Heart left ventricle (tissue), 16 donors: ENCODE measurements around the gene FKBP6. TPM values are rescaled to one million over a fixed set of nuclear protein-coding genes. Genes with fewer than 3 reads are reported as not detected.

ENCODE experiments used
- ATAC-seq, 4 donors: fragments of 200-7000 bp; cut with Tn5 transposase; one replicate each; pipeline ENCODE4 v1.9.1; 2020 to 2022; ENCODE audit warnings: moderate library complexity in 4 of 4, mild to moderate bottlenecking in 3 of 4, moderate number of reproducible peaks in 1 of 4
- DNase-seq, 5 donors: peaks; one replicate each; pipeline ENCODE4 v3.0.0-alpha.2; 2020
- H3K27ac ChIP-seq, 12 donors: fragments of 200-600 bp; sonication (generic) in 4 of 12; one replicate each; pipeline versions ENCODE4 v1.5.0 to v1.8.0; 2016 to 2022; ENCODE audit warnings: mild to moderate bottlenecking in 2 of 12
- H3K27me3 ChIP-seq, 9 donors: fragments of 200-600 bp; sonication (generic) in 2 of 9; one replicate each; pipeline versions ENCODE4 v1.5.1 to v1.8.0; 2016 to 2022; ENCODE audit warnings: mild to moderate bottlenecking in 3 of 9
- H3K36me3 ChIP-seq, 9 donors: fragments of 200-600 bp; sonication (generic) in 2 of 9; one replicate each; pipeline versions ENCODE4 v1.5.0 to v1.8.0; 2018 to 2022; ENCODE audit warnings: mild to moderate bottlenecking in 2 of 9
- H3K4me1 ChIP-seq, 12 donors: fragments of 200-600 bp; sonication (generic) in 4 of 12; one replicate each; pipeline versions ENCODE4 v1.5.0 to v1.8.0; 2016 to 2022; ENCODE audit warnings: mild to moderate bottlenecking in 3 of 12
- H3K4me3 ChIP-seq, 12 donors: fragments of 200-600 bp; sonication (generic) in 4 of 12; one replicate each; pipeline versions ENCODE4 v1.5.0 to v1.8.0; 2017 to 2022; ENCODE audit warnings: mild to moderate bottlenecking in 9 of 12, moderate library complexity in 4 of 12
- H3K9me3 ChIP-seq, 12 donors: fragments of 200-600 bp; sonication (generic) in 4 of 12; one replicate each; pipeline versions ENCODE4 v1.5.0 to v1.8.0; 2016 to 2022; ENCODE audit warnings: mild to moderate bottlenecking in 1 of 12
- POLR2A ChIP-seq, 2 donors: fragments of 450-650 bp; IDR thresholded peaks; one replicate each; pipeline ENCODE4 v1.6.1; 2017; ENCODE audit warnings: antibody characterized with exemption in 2 of 2, mild to moderate bottlenecking in 2 of 2, moderate library complexity in 2 of 2
- WGBS, 4 donors: extraction: QIAGEN DNeasy Blood & Tissue Kit in 2 of 4; methylation state at CpG; one replicate each; pipeline versions ENCODE4 v1.1.5 to v1.1.7; 2013 to 2018; 5-methylcytosine and 5-hydroxymethylcytosine counted together
- intact Hi-C, 10 donors: fragments of 100-400 bp; cut with DNase I; formaldehyde crosslinking; loops; one replicate each; pipeline versions ENCODE4 v1.11.1 to v1.14.2; 2022
- polyA plus RNA-seq, 2 donors: library from polyadenylated mRNA; stranded (reverse); fragments of 200-250 nt; gene quantifications; one replicate each; pipeline ENCODE4 v1.2.3, GENCODE V29; 2013
- total RNA-seq, 9 donors: library from RNA; depleted of rRNA in 2 of 9; stranded (reverse); fragments of >200 nt in 2 of 9; fragmentation: NEBNext Ultra II Directional in 3 of 9; extraction: Animal tissue kit (Norgen Biotek cat#: 25700) in 3 of 9; gene quantifications; one replicate each; pipeline versions ENCODE4 v1.1.0 to v1.2.4, GENCODE V29; 2016 to 2023
- TF ChIP-seq, protein P1 (sequence below), 12 donors: fragments of 200-600 bp; sonication (generic) in 4 of 12; IDR thresholded peaks; one replicate each; pipeline versions ENCODE4 v1.5.0 to v1.8.0; 2018 to 2022; ENCODE audit warnings: antibody characterized with exemption in 12 of 12, mild to moderate bottlenecking in 5 of 12
- donor health status: ischemic (EF 13 %, LVEDD 7.1; RV severe dilation, severe dysfunction).
- donor health status: healthy with polysubstance abuse.
- donor health status: DM: no; HTN: yes; CAD: no.
- donor health status: DM: no; HTN: no; CAD: no.
- donor health status: ischemic (EF 25% LVEDD 6.9; RV normal size, moderate dysfunction).
- donor health status: ischemic (EF 25% LVEDD 5.7; RV mildly dilated, moderate dysfunction).
- donor health status: healthy.
- donor health status: DM: yes; HTN: yes; CAD: no.
- donor health status: ischemic (EF 35%, LVEDD 5.7; RV mildly dilated, moderate dysfunction).
- donor health status: nonischemic (EF 11% LVEDD 7.7; RV severe dilation, severe dysfunction).
- donor health status: DM: yes; HTN: yes; CAD: no.
- donor health status: PGD.
- donor health status: ischemic (EF 29% LVEDD 5.4; RV normal size, mild dysfunction).
- donor health status: nonischemic (EF 23%, LVEDD 6.1; RV moderate dilation, normal function).

FKBP6 gene
- total and polyA plus RNA-seq, 11 donors, result not detected

DNA sequence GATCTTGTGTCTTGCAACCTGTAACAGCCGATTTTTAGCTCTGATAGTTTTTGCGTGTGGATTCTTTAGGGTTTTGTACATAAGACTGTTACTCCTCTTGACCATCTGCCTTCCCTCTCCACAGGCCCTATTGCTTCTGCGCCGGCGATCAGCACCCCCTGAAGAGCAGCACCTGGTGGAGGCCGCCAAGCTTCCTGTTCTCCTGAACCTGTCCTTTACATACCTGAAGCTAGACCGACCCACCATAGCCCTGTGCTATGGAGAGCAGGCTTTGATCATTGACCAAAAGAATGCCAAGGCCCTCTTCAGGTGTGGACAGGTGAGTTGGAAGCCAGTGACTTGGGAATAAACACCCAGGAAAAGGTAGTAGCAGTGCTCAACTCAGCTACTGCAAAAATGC, 12.6 kb downstream of the FKBP6 start:
- ATAC-seq, result no peak
- intact Hi-C loops, result loop anchor here in 6 of 10 donors (5.0 to 10.0 kb wide), 3 partner anchors 104 to 394 kb away; partner anchors contain the start of gene ABHD11 (in 1 of the 6)
- no peak overlapping the region for H3K27ac ChIP-seq
- H3K27me3 ChIP-seq, result peaks cover 0 to 13% (median 0%) of the 10 kb centered on the region in 9 donors
- no peaks in the 10 kb centered on the region for H3K4me1 ChIP-seq
- H3K9me3 ChIP-seq, result no peaks in the 10 kb centered on the region
- WGBS, 4 donors, result 67 to 71% (median 71%) methylated on average over 7 of the region's 7 CpGs
- no peak for DNase-seq
- H3K4me3 ChIP-seq, result no peak overlapping the region
- TF ChIP-seq POLR2A (IDR thresholded peaks at IDR 0.05), result no peak
- TF ChIP-seq, protein P1, sequence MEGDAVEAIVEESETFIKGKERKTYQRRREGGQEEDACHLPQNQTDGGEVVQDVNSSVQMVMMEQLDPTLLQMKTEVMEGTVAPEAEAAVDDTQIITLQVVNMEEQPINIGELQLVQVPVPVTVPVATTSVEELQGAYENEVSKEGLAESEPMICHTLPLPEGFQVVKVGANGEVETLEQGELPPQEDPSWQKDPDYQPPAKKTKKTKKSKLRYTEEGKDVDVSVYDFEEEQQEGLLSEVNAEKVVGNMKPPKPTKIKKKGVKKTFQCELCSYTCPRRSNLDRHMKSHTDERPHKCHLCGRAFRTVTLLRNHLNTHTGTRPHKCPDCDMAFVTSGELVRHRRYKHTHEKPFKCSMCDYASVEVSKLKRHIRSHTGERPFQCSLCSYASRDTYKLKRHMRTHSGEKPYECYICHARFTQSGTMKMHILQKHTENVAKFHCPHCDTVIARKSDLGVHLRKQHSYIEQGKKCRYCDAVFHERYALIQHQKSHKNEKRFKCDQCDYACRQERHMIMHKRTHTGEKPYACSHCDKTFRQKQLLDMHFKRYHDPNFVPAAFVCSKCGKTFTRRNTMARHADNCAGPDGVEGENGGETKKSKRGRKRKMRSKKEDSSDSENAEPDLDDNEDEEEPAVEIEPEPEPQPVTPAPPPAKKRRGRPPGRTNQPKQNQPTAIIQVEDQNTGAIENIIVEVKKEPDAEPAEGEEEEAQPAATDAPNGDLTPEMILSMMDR (IDR thresholded peaks at IDR 0.05), result no peak
- H3K36me3 ChIP-seq, result no peaks in the 10 kb centered on the region

DNA sequence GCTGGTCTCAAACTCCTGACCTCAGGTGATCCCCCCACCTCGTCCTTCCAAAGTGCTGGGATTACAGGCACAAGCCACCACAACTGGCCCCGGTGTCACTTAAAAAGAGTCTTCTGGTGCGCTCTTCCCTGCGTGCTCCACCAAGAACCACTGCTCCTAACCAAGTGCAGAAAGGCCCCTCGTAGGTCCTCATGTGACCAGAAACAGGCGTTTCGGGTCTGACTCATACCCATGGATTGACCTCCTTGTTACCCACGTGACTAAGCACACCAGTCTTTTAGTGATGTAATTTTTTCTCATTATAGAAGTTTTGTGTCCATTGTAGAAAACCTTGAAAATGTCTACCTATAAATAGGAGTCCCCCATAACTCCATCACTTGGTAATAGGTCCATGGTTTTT, 13.9 kb downstream of the FKBP6 start:
- intact Hi-C loops, result loop anchor here in 8 of 10 donors (1.0 to 10.0 kb wide), 5 partner anchors 103 to 393 kb away; partner anchors contain the start of gene ABHD11 (in 1 of the 8)
- Histone ChIP-seq H3K9me3 (no peaks in the 10 kb centered on the region), H3K4me1 (no peaks in the 10 kb centered on the region), H3K36me3 (no peaks in the 10 kb centered on the region), H3K27me3 (peaks cover 0 to 13% (median 0%) of the 10 kb centered on the region in 9 donors), H3K4me3 (no peak overlapping the region), H3K27ac (no peak overlapping the region)
- DNase-seq (no peak), ATAC-seq (peak in 1 of 4 donors; percentile 58)
- 65 to 66% (median 65%) methylated on average over 8 of the region's 8 CpGs for WGBS, 4 donors
- TF ChIP-seq POLR2A (IDR thresholded peaks at IDR 0.05), result no peak
- TF ChIP-seq, protein P1 (IDR thresholded peaks at IDR 0.05), result no peak

DNA sequence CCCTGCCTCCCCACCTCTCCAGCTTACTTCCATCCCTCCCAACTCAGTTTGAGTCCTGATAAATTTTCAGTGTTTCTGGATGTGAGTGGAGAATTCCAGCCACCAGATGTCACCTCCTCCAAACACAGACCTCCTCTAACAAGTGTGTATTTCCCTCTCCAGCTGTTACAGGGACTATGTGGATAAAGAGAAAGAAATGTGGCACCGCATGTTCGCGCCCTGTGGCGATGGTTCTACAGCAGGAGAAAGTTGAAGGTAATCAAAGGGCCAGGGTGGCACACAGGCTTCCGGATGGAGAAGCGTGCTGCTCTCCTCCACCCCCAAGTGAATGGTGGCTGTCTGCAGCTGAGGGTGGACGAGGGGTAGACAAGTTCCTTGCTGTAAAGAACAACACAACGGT, 14.7 kb downstream of the FKBP6 start:
- H3K4me3 ChIP-seq, result peak overlapping the region in 5 of 12 donors; percentile 3 to 45 (median 24)
- no peak overlapping the region for H3K27ac ChIP-seq
- no peaks in the 10 kb centered on the region for H3K4me1 ChIP-seq
- WGBS, 4 donors, result 29 to 41% (median 38%) methylated on average over 8 of the region's 8 CpGs
- DNase-seq (no peak), ATAC-seq (peak; percentile 45 to 84 (median 76))
- intact Hi-C loops, result loop anchor here in 8 of 10 donors (1.0 to 10.0 kb wide), 5 partner anchors 102 to 392 kb away; partner anchors contain the start of gene ABHD11 (in 1 of the 8)
- TF ChIP-seq, protein P1 (IDR thresholded peaks at IDR 0.05), result peak in 11 of 12 donors; percentile 13 to 67 (median 44)
- no peak for TF ChIP-seq POLR2A (IDR thresholded peaks at IDR 0.05)
- no peaks in the 10 kb centered on the region for H3K36me3 ChIP-seq
- H3K27me3 ChIP-seq, result peaks cover 0 to 13% (median 0%) of the 10 kb centered on the region in 9 donors
- H3K9me3 ChIP-seq, result no peaks in the 10 kb centered on the region

DNA sequence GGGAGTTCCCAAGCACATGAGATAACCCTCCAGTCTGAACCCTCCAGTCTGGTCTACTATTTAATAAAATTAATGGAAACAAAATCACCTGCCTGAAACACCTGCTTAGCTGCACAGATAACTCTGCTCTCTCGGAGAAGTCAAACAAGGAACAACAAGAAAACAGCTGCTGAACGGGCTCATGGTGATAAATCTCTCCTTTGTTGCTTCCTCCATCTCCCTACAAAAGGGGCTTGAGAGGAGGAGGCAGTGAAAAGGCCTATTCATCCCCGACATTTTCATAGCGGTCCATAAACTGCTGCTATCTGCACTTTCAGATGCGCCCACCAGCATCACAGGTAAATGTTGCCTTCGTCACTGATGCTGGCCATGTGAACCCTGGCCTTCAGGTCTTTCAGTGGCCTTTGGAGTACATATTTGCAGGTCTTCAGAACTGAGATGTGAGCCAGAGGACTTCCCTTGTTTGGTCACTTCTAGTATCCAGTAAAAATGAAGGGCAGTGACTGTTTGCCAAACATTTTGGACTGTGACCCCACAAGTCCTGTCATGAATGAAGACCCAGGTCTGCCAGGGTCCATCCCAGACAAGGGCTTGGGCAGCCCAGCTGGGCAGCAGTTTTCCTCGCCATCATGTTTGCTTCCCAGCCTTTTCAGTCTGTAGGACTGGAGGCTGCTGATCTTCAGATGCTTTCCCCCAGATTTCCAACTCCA, 15.9 kb downstream of the FKBP6 start:
- ATAC-seq, result no peak
- H3K27ac ChIP-seq, result no peak overlapping the region
- WGBS, 4 donors, result 83 to 93% (median 90%) methylated on average over 7 of the region's 7 CpGs
- TF ChIP-seq, protein P1 (IDR thresholded peaks at IDR 0.05), result no peak
- TF ChIP-seq POLR2A (IDR thresholded peaks at IDR 0.05), result no peak
- no peaks in the 10 kb centered on the region for H3K36me3 ChIP-seq
- intact Hi-C loops, result loop anchor here in 7 of 10 donors (2.0 to 10.0 kb wide), 4 partner anchors 101 to 391 kb away; partner anchors contain the start of gene ABHD11 (in 1 of the 7)
- H3K4me3 ChIP-seq, result no peak overlapping the region
- no peak for DNase-seq
- peaks cover 0 to 13% (median 0%) of the 10 kb centered on the region in 9 donors for H3K27me3 ChIP-seq
- no peaks in the 10 kb centered on the region for H3K9me3 ChIP-seq
- H3K4me1 ChIP-seq, result no peaks in the 10 kb centered on the region
